HG03432 (cell line): ENCODE results near the gene JPT2.

Experiments used
- ATAC-seq: cut with Tn5 transposase; IDR thresholded peaks from one replicate; pipeline ENCODE4 v1.9.1; 2021; ENCODE audit warnings: mild to moderate bottlenecking, moderate library complexity; ENCODE audit not compliant: unreplicated experiment

Gene JPT2

DNA sequence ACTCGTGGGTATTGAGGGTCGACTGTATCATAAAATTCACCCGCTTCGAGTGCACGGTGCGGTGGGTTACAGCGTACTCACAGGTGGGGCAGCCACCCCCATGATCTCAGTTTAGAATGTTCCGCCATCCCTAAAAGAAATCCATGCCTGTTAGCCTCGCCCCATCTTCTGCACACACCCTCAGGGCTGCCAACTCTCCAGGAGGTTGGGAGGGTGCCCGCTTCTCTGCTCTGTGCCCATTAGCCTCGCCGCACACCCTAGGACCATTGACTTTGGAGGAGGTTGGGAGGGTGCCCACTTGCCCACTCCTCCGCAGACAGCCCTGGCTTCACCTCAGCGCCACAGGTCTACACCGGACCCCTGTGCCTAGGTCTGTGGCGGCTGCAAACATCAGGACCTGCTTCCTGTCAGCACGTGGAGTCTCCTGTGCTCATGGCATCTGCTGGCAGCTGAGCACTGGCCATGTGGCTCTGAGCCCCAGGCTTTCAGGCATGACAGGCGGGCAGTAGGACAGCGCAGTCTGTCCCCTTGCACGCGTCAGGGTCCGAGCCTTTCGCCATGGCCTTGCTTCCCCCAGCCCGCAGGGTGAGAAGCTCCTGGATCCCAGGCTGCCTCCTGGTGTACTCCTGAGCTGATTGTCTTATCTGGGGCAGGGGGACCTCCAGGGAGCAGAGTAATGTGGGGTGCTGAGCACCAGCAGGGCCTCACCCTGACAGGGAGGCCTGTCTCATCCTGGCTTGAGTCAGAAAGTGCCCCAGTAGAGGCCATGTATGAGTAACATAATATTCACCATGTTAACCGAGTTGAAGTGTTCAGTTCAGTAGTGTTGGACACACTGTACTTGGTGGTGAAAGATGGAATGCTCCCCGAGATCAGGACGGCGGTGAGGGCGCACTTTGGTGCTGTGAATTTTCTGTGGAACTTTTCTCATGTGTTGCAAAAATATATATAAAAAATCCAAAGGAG is 71.4 kb downstream of the JPT2 start:
- ATAC-seq, result no peak
